Common myeloid progenitor, CD34-positive (primary cell): ENCODE data around the gene DCBLD1.

Experiments
- CTCF ChIA-PET: fragments of 350-600 bp; sonication (Branson Sonifier 250); formaldehyde crosslinking; loops from one replicate; lab custom pipeline; 2021; ENCODE audit warnings: antibody characterized with exemption; lab: Charles Lee
- POLR2A ChIA-PET: fragments of 350-600 bp; sonication (Branson Sonifier 250); formaldehyde crosslinking; loops from one replicate; lab custom pipeline; 2021; ENCODE audit warnings: antibody characterized with exemption; lab: Charles Lee
- DNase-seq, 3 donors: peaks; one replicate each; pipeline versions ENCODE4 v3.0.0 to v3.0.0-alpha.2; 2013
- H3K27ac ChIP-seq, 2 experiments: 1 replicate in 1 of 2; 2 replicates in 1 of 2; pipeline ENCODE4 v1.7.0; 2013; ENCODE audit warnings: inconsistent platforms in 2 of 2, low read length in 2 of 2, mild to moderate bottlenecking in 2 of 2, low read depth in 1 of 2, moderate library complexity in 1 of 2; ENCODE audit not compliant: severe bottlenecking in 2 of 2, insufficient read depth in 1 of 2, poor library complexity in 1 of 2
- H3K27me3 ChIP-seq, 5 experiments: replicated peaks in 2 of 5; 1 replicate in 3 of 5; 2 replicates in 2 of 5; pipeline versions ENCODE4 v1.6.1 to v1.7.0; 2013; ENCODE audit warnings: low read length in 4 of 5, mild to moderate bottlenecking in 2 of 5, moderate library complexity in 2 of 5, inconsistent platforms in 1 of 5; ENCODE audit not compliant: insufficient read depth in 5 of 5, control insufficient read depth in 4 of 5
- H3K36me3 ChIP-seq, 4 experiments: 1 replicate in 2 of 4; 2 replicates in 2 of 4; pipeline versions ENCODE4 v1.6.1 to v1.7.0; 2013; ENCODE audit warnings: low read length in 3 of 4, control low read depth in 1 of 4, mild to moderate bottlenecking in 1 of 4; ENCODE audit not compliant: control insufficient read depth in 4 of 4, insufficient read depth in 4 of 4
- H3K4me1 ChIP-seq, 4 experiments: 1 replicate in 3 of 4; 2 replicates in 1 of 4; pipeline versions ENCODE4 v1.6.1 to v1.7.1; 2013; ENCODE audit warnings: low read length in 3 of 4, mild to moderate bottlenecking in 3 of 4, control low read depth in 1 of 4, inconsistent platforms in 1 of 4, moderate library complexity in 1 of 4; ENCODE audit not compliant: control insufficient read depth in 4 of 4, insufficient read depth in 4 of 4; ENCODE audit errors: control extremely low read depth in 1 of 4
- H3K4me3 ChIP-seq, 7 experiments: 1 replicate in 4 of 7; 2 replicates in 3 of 7; pipeline versions ENCODE4 v1.5.1 to v1.7.0; 2013; ENCODE audit warnings: mild to moderate bottlenecking in 7 of 7, low read length in 6 of 7, moderate library complexity in 6 of 7, inconsistent platforms in 2 of 7, low read depth in 2 of 7, control low read depth in 1 of 7; ENCODE audit not compliant: insufficient read depth in 4 of 7, control insufficient read depth in 1 of 7; ENCODE audit errors: extremely low read depth in 1 of 7
- H3K9me3 ChIP-seq, 5 experiments: 1 replicate in 4 of 5; 2 replicates in 1 of 5; pipeline versions ENCODE4 v1.6.1 to v1.7.1; 2013; ENCODE audit warnings: low read length in 4 of 5, mild to moderate bottlenecking in 2 of 5, inconsistent platforms in 1 of 5, low read depth in 1 of 5, moderate library complexity in 1 of 5; ENCODE audit not compliant: control insufficient read depth in 4 of 5, insufficient read depth in 2 of 5; ENCODE audit errors: control extremely low read depth in 1 of 5
- WGBS: methylation state at CpG from one replicate; pipeline ENCODE4 v1.1.5; 2013; ENCODE audit not compliant: insufficient coverage; 5-methylcytosine and 5-hydroxymethylcytosine counted together

Gene DCBLD1

DNA sequence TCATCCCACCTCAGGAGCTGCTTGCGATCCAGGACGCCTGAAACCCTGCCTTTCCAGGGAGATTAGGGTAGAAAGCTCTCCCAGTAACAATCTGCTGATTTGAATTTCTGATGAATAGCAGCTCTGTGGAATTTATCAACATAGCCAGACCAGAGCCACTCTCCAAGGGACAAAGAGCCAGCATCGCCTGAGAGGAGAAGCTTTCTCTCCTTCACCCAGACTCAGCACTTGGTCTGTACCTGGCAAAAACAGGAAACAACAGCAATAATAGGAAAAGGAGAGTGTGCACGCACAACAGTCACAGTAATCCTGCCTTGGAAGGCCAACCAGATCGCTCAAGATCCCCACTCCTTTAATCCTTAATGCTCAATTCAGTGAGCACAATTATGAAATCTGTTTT lies 34.5 kb upstream of the DCBLD1 start:
- CTCF ChIA-PET: interaction anchor here (1.5 to 2.7 kb wide), 3 partner anchors 104 to 115 kb away, joined by 3 to 45 read pairs (median 17); no protein-coding TSS in a partner anchor
- POLR2A ChIA-PET: no interaction called here
- Histone ChIP-seq H3K27ac (no peak overlapping the region), H3K36me3 (no peaks in the 10 kb centered on the region), H3K27me3 (peaks cover 4 to 40% (median 13%) of the 10 kb centered on the region in 5 experiments), H3K4me1 (no peaks in the 10 kb centered on the region), H3K4me3 (no peak overlapping the region), H3K9me3 (no peaks in the 10 kb centered on the region)
- no peak for DNase-seq
- WGBS: 78% methylated on average over 5 of the region's 5 CpGs

DNA sequence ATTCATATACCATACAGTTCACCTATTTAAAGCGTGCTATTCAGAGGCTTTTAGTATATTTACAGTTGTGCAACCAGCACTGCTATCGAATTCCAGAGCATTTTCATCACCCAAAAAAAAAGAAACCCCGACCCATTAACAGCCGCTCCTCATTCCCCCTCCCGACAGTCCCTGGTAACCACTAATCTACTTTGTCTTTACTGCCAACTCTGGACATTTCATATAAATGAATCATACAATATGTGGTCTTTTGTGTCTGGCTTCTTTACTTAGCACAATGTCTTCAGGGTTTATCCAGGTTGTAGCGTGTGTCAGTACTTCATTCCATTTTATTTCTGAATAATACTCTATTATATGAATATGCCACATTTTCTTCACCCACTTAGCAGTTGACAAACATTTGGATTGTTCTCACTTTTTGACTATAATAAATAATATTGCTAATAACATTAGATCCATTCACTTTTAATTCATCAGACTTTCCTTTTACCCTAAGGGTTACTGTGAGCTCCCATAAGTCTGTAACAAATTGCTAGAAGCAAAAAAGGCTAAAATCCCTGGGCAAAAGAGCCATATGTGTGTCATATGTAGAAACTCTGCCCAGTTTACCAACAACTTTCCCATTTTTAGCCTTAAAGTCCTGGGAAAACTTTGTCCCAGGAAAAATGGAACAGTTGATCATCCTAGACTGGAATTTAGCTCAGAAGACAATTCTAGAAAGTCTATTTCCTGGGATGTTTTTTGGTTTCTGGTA lies 33.6 kb upstream of the DCBLD1 start:
- DNase-seq: no peak
- ChIA-PET CTCF (interaction anchor here (0.8 to 2.7 kb wide), 12 partner anchors 9 to 158 kb away, joined by 3 to 45 read pairs (median 6); partner anchors contain the start of gene DCBLD1), POLR2A (no interaction called here)
- WGBS: 83% methylated on average over 1 of the region's 6 CpGs
- peaks cover 4 to 38% (median 15%) of the 10 kb centered on the region in 5 experiments for H3K27me3 ChIP-seq
- H3K9me3 ChIP-seq: no peaks in the 10 kb centered on the region
- no peaks in the 10 kb centered on the region for H3K4me1 ChIP-seq
- no peak overlapping the region for H3K27ac ChIP-seq
- no peak overlapping the region for H3K4me3 ChIP-seq
- H3K36me3 ChIP-seq: no peaks in the 10 kb centered on the region

- Histone ChIP-seq H3K9me3 (no peaks in the 10 kb centered on the region), H3K27me3 (peaks cover 4 to 32% (median 15%) of the 10 kb centered on the region in 5 experiments), H3K27ac (no peak overlapping the region), H3K36me3 (no peaks in the 10 kb centered on the region), H3K4me3 (no peak overlapping the region), H3K4me1 (no peaks in the 10 kb centered on the region)
- ChIA-PET POLR2A (interaction anchor here (0.6 kb wide), 1 partner anchor 153 kb away, joined by 6 read pairs; the partner anchor contains the start of gene GOPC), CTCF (interaction anchor here (0.6 to 2.7 kb wide), 23 partner anchors 8 to 264 kb away, joined by 3 to 45 read pairs (median 4); partner anchors contain the start of genes DCBLD1 and VGLL2)
- DNase-seq: peak; percentile 83 to 91 (median 84)
- WGBS: 58% methylated on average over 5 of the region's 10 CpGs
These were observed 32.7 kb upstream of the DCBLD1 start for GRCh38 chr6:117449549-117450439.

DNA sequence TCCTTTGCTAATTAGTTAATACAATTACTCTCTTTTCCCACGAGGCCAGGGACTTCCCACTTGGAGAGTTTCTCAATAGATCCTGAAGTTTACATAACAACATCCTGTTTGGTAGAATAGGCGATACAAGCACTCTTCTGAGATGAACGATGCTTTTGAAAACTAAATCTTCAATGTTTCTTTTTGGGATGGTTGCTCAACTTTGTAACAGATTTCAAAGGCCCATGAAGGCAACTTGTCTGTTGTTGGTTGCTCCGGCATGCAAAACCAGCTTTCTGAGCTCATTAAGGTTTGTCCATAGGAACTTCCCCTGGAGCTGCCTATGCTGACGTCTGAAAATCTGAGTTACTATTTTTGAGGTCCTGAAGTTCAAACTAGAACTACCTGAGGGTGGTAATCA lies 30.8 kb upstream of the DCBLD1 start:
- Histone ChIP-seq H3K4me3 (no peak overlapping the region), H3K9me3 (no peaks in the 10 kb centered on the region), H3K36me3 (no peaks in the 10 kb centered on the region), H3K27ac (no peak overlapping the region), H3K27me3 (peaks cover 4 to 25% (median 12%) of the 10 kb centered on the region in 5 experiments), H3K4me1 (no peaks in the 10 kb centered on the region)
- CTCF ChIA-PET: interaction anchor here (0.7 to 2.7 kb wide), 6 partner anchors 27 to 378 kb away, joined by 3 to 11 read pairs (median 4); no protein-coding TSS in a partner anchor
- POLR2A ChIA-PET: no interaction called here
- 59% methylated on average over 3 of the region's 5 CpGs for WGBS
- DNase-seq: no peak

GRCh38 chr6:117456250-117456649 lies 26.2 kb upstream of the DCBLD1 start:
- Histone ChIP-seq H3K27ac (no peak overlapping the region), H3K4me3 (no peak overlapping the region), H3K9me3 (no peaks in the 10 kb centered on the region), H3K36me3 (no peaks in the 10 kb centered on the region), H3K27me3 (peaks cover 0 to 9% (median 2%) of the 10 kb centered on the region in 5 experiments), H3K4me1 (no peaks in the 10 kb centered on the region)
- DNase-seq: no peak
- POLR2A ChIA-PET: no interaction called here
- CTCF ChIA-PET: interaction anchor here (1.6 kb wide), 1 partner anchor 11 kb away, joined by 3 read pairs; no protein-coding TSS in a partner anchor
- no CpG with 5 or more reads among the region's 1 CpG for WGBS

- 100% methylated on average over 3 of the region's 5 CpGs for WGBS
- ChIA-PET POLR2A (no interaction called here), CTCF (interaction anchor here (0.7 to 1.6 kb wide), 2 partner anchors 8 to 10 kb away, joined by 3 read pairs; no protein-coding TSS in a partner anchor)
- Histone ChIP-seq H3K4me3 (no peak overlapping the region), H3K27ac (no peak overlapping the region), H3K4me1 (no peaks in the 10 kb centered on the region), H3K27me3 (peaks cover 0 to 5% (median under 1%) of the 10 kb centered on the region in 5 experiments), H3K36me3 (no peaks in the 10 kb centered on the region), H3K9me3 (no peaks in the 10 kb centered on the region)
- no peak for DNase-seq
These were observed 25.5 kb upstream of the DCBLD1 start for GRCh38 chr6:117456998-117457397.
